Naive B cell (primary cell): ENCODE data around the gene DNAJC10. TPM values are rescaled to one million over a fixed set of nuclear protein-coding genes. Genes with fewer than 3 reads are reported as not detected.

Experiments used
- ATAC-seq, 2 donors: fragments of 150-1000 bp; cut with Tn5 transposase; 2 replicates each; pipeline ENCODE4 v1.10.0; 2021; ENCODE audit warnings: low read depth in 2 of 2, mild to moderate bottlenecking in 2 of 2, moderate library complexity in 2 of 2
- DNase-seq: peaks from one replicate; pipeline ENCODE4 v3.0.0; 2022
- H3K27ac Mint-ChIP-seq, 6 donors: one replicate each; pipeline ENCODE4 v1.8.0; 2020 to 2022; ENCODE audit warnings: mild to moderate bottlenecking in 6 of 6, mixed read lengths in 6 of 6, moderate library complexity in 5 of 6, inconsistent platforms in 2 of 6
- H3K27me3 Mint-ChIP-seq, 3 donors: one replicate each; pipeline ENCODE4 v1.8.0; 2021 to 2022; ENCODE audit warnings: mixed read lengths in 3 of 3, mild to moderate bottlenecking in 1 of 3
- H3K36me3 Mint-ChIP-seq, 2 donors: one replicate each; pipeline ENCODE4 v1.8.0; 2020 to 2022; ENCODE audit warnings: mixed read lengths in 2 of 2, inconsistent platforms in 1 of 2, mild to moderate bottlenecking in 1 of 2
- H3K4me1 Mint-ChIP-seq, 3 donors: one replicate each; pipeline ENCODE4 v1.8.0; 2020 to 2022; ENCODE audit warnings: mixed read lengths in 3 of 3, inconsistent platforms in 1 of 3, mild to moderate bottlenecking in 1 of 3, moderate library complexity in 1 of 3
- H3K4me3 Mint-ChIP-seq, 8 donors: one replicate each; pipeline ENCODE4 v1.8.0; 2020 to 2022; ENCODE audit warnings: mild to moderate bottlenecking in 8 of 8, mixed read lengths in 8 of 8, moderate library complexity in 8 of 8, inconsistent platforms in 2 of 8
- H3K9me3 Mint-ChIP-seq, 7 donors: one replicate each; pipeline ENCODE4 v1.8.0; 2020 to 2022; ENCODE audit warnings: mixed read lengths in 7 of 7, mild to moderate bottlenecking in 5 of 7, inconsistent platforms in 2 of 7, moderate library complexity in 1 of 7
- polyA plus RNA-seq, 6 donors: library from polyadenylated mRNA; unstranded; fragments of 300-500 nt; fragmentation: Illumina TruSeq; gene quantifications; one replicate each; pipeline ENCODE4 v1.2.3, GENCODE V29; 2021; ENCODE audit warnings: low read depth in 6 of 6

DNAJC10 gene
- polyA plus RNA-seq, 6 donors from 2014 or later, result 164 to 237 (median 213) TPM

- no peaks in the 10 kb centered on the region for H3K36me3 Mint-ChIP-seq
- H3K4me3 Mint-ChIP-seq, result no peak overlapping the region
These were observed 101.5 kb downstream of the DNAJC10 start for GRCh38 chr2:182817558-182817957.

DNA sequence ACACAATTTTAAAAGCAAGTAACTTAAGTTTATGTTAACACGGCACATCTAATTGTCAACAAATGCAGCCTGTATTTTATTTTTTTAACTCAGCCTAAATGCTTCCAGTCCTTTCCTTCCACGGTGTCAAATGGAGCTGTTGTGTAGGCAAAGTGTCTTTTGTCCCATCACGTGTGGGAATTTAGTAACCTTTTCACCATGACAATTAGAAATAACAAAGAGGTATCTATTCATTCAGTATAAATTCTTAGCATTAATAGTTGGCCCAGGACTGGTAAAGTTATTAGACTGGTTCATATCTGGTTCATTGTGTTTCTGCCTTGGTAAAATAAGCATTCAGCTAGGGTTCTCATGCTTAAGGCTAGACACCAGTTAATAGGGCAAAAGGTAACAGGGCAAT is 102.4 kb downstream of the DNAJC10 start:
- no peak overlapping the region for H3K27ac Mint-ChIP-seq
- no peak for ATAC-seq
- no peaks in the 10 kb centered on the region for H3K9me3 Mint-ChIP-seq
- DNase-seq, result no peak
- H3K27me3 Mint-ChIP-seq, result peaks cover 8 to 19% (median 9%) of the 10 kb centered on the region in 3 donors
- no peaks in the 10 kb centered on the region for H3K4me1 Mint-ChIP-seq
- H3K4me3 Mint-ChIP-seq, result no peak overlapping the region
- H3K36me3 Mint-ChIP-seq, result no peaks in the 10 kb centered on the region

More at GRCh38 chr2:182817558-182817957, 101.5 kb downstream of the DNAJC10 start:
- H3K4me1 Mint-ChIP-seq, result no peaks in the 10 kb centered on the region
- H3K27me3 Mint-ChIP-seq, result peaks cover 1 to 18% (median 8%) of the 10 kb centered on the region in 3 donors
- no peak overlapping the region for H3K27ac Mint-ChIP-seq
- ATAC-seq (no peak), DNase-seq (no peak)
- no peaks in the 10 kb centered on the region for H3K9me3 Mint-ChIP-seq

DNA sequence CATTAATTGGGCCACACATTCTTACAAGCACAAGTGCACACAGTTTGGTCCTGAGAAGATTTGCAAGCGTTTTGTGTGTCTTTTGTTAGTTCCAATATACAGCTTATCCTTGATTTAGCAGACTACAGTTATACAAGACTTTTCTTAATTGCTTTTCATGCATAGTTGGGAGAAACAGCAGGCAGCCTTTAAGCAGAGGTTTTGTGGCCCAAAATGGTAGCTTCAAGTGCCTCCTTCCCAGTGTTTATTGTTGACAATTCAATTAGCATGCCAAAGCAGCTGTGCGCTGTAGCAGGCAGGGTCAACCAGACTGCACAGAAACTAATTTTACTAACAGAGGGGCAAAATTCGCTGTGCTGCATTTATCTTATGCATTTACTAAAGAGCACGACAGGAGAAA is 102.9 kb downstream of the DNAJC10 start:
- H3K4me3 Mint-ChIP-seq, result no peak overlapping the region
- no peaks in the 10 kb centered on the region for H3K4me1 Mint-ChIP-seq
- H3K9me3 Mint-ChIP-seq, result no peaks in the 10 kb centered on the region
- ATAC-seq (no peak), DNase-seq (no peak)
- H3K27me3 Mint-ChIP-seq, result peaks cover 8 to 19% (median 14%) of the 10 kb centered on the region in 3 donors
- no peak overlapping the region for H3K27ac Mint-ChIP-seq
- no peaks in the 10 kb centered on the region for H3K36me3 Mint-ChIP-seq

GRCh38 chr2:182819412-182819811 is 103.4 kb downstream of the DNAJC10 start:
- Mint-ChIP-seq H3K36me3 (no peaks in the 10 kb centered on the region), H3K4me1 (no peaks in the 10 kb centered on the region), H3K4me3 (no peak overlapping the region), H3K27me3 (peaks cover 12 to 16% (median 16%) of the 10 kb centered on the region in 3 donors), H3K9me3 (no peaks in the 10 kb centered on the region), H3K27ac (no peak overlapping the region)
- ATAC-seq (no peak), DNase-seq (no peak)

DNA sequence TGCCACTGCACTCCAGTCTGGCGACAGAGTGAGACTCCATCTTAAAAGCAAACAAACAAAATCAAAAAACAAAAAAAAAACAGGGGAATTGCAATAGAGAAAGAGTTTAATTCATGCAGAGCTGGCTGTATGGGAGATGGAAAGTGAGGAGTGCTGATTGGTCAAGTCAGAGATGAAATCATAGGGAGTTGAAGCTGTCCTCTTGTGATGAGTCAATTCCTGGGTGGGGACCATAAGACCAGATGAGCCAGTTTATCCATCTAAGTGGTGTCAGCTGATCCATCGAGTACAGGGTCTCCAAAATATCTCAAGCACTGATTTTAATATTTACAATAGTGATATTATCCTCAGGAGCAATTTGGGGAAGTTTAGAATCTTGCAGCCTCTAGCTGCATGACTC is 105.1 kb downstream of the DNAJC10 start:
- Mint-ChIP-seq H3K36me3 (no peaks in the 10 kb centered on the region), H3K4me1 (no peaks in the 10 kb centered on the region), H3K9me3 (no peaks in the 10 kb centered on the region), H3K27me3 (peaks cover 10 to 16% (median 16%) of the 10 kb centered on the region in 3 donors), H3K4me3 (no peak overlapping the region), H3K27ac (no peak overlapping the region)
- ATAC-seq (no peak), DNase-seq (no peak)

DNA sequence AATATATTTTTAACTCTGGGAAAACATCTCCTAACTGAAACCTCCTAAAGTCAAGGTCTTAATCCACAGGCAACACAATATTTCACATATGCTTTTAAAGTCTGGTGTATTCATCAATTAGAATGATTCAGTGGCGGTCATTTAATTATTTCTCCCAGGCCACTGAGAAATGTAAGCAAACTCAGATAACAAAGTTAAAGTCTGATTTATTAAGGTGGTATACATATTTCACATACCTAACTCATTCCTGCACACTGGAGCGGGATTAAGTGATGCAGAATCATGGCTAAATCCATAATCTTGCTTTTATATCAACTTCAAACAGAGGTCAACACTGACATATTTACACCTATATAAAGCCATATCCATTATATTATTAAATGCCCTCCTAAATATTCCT is 106.7 kb downstream of the DNAJC10 start:
- Mint-ChIP-seq H3K4me1 (no peaks in the 10 kb centered on the region), H3K27me3 (peaks cover 13 to 20% (median 16%) of the 10 kb centered on the region in 3 donors), H3K4me3 (no peak overlapping the region), H3K9me3 (no peaks in the 10 kb centered on the region), H3K36me3 (no peaks in the 10 kb centered on the region), H3K27ac (no peak overlapping the region)
- DNase-seq, result no peak
- no peak for ATAC-seq

DNA sequence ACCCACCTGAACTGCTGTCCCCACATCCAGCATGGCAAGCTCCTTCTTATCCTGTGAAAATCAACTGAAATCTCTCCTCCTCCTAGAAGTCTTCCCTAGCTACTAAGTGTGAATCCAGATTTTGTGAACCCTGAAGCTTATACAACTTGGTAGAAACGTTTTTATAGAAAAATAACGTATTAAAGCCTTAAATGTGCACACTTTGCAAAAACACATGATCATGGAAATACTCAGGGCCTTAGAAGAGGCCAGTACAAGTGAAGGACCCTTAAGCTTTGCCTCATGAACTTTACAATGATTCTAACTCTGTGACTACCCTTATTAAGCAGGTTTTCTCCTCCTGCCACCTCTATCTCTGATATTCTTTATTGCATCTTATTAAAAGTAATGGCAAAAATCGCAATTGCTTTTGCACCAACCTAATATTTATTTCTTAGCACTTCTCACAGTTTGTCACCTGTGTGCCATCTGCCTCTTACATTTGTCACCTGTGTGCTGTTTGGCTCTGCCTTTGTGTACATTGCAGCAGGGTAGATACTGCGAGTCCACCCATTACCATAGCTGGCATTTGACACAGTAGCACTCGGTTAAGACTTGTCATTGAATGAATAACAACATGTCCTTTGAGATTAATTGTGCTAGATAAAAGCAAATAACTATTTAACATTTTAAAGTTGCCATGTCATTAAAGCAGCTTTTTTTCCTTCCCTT is 108.2 kb downstream of the DNAJC10 start:
- ATAC-seq (no peak), DNase-seq (no peak)
- no peak overlapping the region for H3K4me3 Mint-ChIP-seq
- H3K36me3 Mint-ChIP-seq, result no peaks in the 10 kb centered on the region
- H3K27ac Mint-ChIP-seq, result no peak overlapping the region
- H3K4me1 Mint-ChIP-seq, result no peaks in the 10 kb centered on the region
- peaks cover 16 to 20% (median 17%) of the 10 kb centered on the region in 3 donors for H3K27me3 Mint-ChIP-seq
- H3K9me3 Mint-ChIP-seq, result no peaks in the 10 kb centered on the region

DNA sequence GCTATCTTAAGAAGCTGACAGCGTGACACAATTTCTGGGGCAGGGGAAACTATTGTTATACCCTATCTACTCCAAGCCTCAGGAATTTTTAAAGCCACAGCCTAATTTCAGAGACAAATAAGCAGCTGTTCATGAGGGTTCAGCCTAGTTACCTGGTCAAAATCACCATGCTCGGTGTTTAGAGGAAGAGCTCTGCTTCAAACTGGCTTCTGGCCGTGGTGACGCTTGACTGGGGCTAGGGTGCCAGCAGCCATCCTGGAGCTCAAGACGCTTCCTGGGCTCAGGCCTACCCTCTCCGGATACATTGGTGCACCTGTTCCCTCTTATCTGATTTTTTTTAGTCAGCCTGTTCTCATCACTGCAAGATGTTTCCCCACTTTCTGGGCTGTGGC is 108.7 kb downstream of the DNAJC10 start:
- Mint-ChIP-seq H3K9me3 (no peaks in the 10 kb centered on the region), H3K4me1 (no peaks in the 10 kb centered on the region), H3K36me3 (no peaks in the 10 kb centered on the region), H3K4me3 (no peak overlapping the region), H3K27ac (no peak overlapping the region), H3K27me3 (peaks cover 18 to 19% (median 18%) of the 10 kb centered on the region in 3 donors)
- DNase-seq (no peak), ATAC-seq (no peak)

- Mint-ChIP-seq H3K27me3 (peaks cover 14 to 24% (median 23%) of the 10 kb centered on the region in 3 donors), H3K4me3 (no peak overlapping the region), H3K36me3 (no peaks in the 10 kb centered on the region), H3K4me1 (no peaks in the 10 kb centered on the region), H3K27ac (no peak overlapping the region), H3K9me3 (no peaks in the 10 kb centered on the region)
- no peak for DNase-seq
- no peak for ATAC-seq
These were observed 110.0 kb downstream of the DNAJC10 start for GRCh38 chr2:182826064-182826463.

DNA sequence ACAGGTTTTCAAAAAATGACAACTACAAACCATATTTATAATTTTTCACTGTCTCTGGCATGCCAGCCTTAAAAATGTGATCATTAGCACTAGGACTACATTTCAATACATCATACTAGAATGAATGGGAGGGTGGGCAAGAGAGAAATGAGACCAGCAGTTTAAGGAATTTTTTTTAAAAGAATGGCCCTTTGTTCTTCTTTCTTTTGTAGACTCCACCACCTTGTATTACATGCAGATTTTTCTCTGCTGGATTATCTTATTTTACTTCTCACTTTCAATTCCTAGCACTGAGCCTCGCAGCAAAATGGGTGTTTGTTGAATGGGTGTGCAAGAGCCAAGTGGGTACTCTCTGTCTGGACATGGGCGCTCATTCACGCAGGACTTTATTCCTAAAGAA is 110.4 kb downstream of the DNAJC10 start:
- Mint-ChIP-seq H3K27me3 (peaks cover 12 to 24% (median 23%) of the 10 kb centered on the region in 3 donors), H3K9me3 (no peaks in the 10 kb centered on the region), H3K27ac (no peak overlapping the region), H3K4me1 (no peaks in the 10 kb centered on the region), H3K4me3 (no peak overlapping the region), H3K36me3 (no peaks in the 10 kb centered on the region)
- no peak for DNase-seq
- no peak for ATAC-seq

- Mint-ChIP-seq H3K4me1 (no peaks in the 10 kb centered on the region), H3K27me3 (peaks cover 13 to 29% (median 26%) of the 10 kb centered on the region in 3 donors), H3K36me3 (no peaks in the 10 kb centered on the region), H3K4me3 (no peak overlapping the region), H3K27ac (no peak overlapping the region), H3K9me3 (no peaks in the 10 kb centered on the region)
- ATAC-seq (no peak), DNase-seq (no peak)
These were observed 111.3 kb downstream of the DNAJC10 start for GRCh38 chr2:182827182-182827879.

GRCh38 chr2:182831101-182831500 is 115.0 kb downstream of the DNAJC10 start:
- no peak overlapping the region for H3K4me3 Mint-ChIP-seq
- H3K4me1 Mint-ChIP-seq, result no peaks in the 10 kb centered on the region
- no peaks in the 10 kb centered on the region for H3K9me3 Mint-ChIP-seq
- peaks cover 7 to 26% (median 19%) of the 10 kb centered on the region in 3 donors for H3K27me3 Mint-ChIP-seq
- ATAC-seq, result no peak
- no peaks in the 10 kb centered on the region for H3K36me3 Mint-ChIP-seq
- no peak for DNase-seq
- no peak overlapping the region for H3K27ac Mint-ChIP-seq

- Mint-ChIP-seq H3K9me3 (no peaks in the 10 kb centered on the region), H3K27me3 (peaks cover 5 to 22% (median 19%) of the 10 kb centered on the region in 3 donors), H3K4me1 (no peaks in the 10 kb centered on the region), H3K36me3 (no peaks in the 10 kb centered on the region), H3K27ac (no peak overlapping the region), H3K4me3 (no peak overlapping the region)
- ATAC-seq, result no peak
- no peak for DNase-seq
These were observed 115.9 kb downstream of the DNAJC10 start for GRCh38 chr2:182831921-182832320.
